Measurements from ENCODE around the gene PFKP.
A peak's percentile ranks its signal among the peaks of the same experiment; 100 is the strongest.
"Not testable (repeated sequence)": the region's sequence is repeated elsewhere in the genome, so short reads cannot be mapped to it uniquely, and the experiment has no call there.

The PFKP gene

GRCh38 chr10:3046981-3047547 lies 20.3 kb upstream of the PFKP start:
- no peak for DNase-seq (ENCODE audit: low spot score)

- no peak for DNase-seq (ENCODE audit: low spot score)
Observed at GRCh38 chr10:3047596-3047995, 19.8 kb upstream of the PFKP start.

GRCh38 chr10:3048119-3049019 lies 19.0 kb upstream of the PFKP start:
- DNase-seq (ENCODE audit: low spot score), result no peak

- DNase-seq (ENCODE audit: low spot score), result no peak
Observed at GRCh38 chr10:3051692-3052091, 15.7 kb upstream of the PFKP start.

GRCh38 chr10:3053155-3053554 lies 14.2 kb upstream of the PFKP start:
- DNase-seq (ENCODE audit: low spot score), result no peak

GRCh38 chr10:3054183-3054850 lies 13.0 kb upstream of the PFKP start:
- DNase-seq (ENCODE audit: low spot score), result no peak

- DNase-seq (ENCODE audit: low spot score), result no peak
Observed at GRCh38 chr10:3054851-3055199, 12.5 kb upstream of the PFKP start.

- no peak for DNase-seq (ENCODE audit: low spot score)
Observed at GRCh38 chr10:3056280-3057037, 10.9 kb upstream of the PFKP start.

GRCh38 chr10:3057946-3058345 lies 9.4 kb upstream of the PFKP start:
- no peak for DNase-seq (ENCODE audit: low spot score)

- DNase-seq (ENCODE audit: low spot score), result no peak
Observed at GRCh38 chr10:3059974-3060373, 7.4 kb upstream of the PFKP start.

GRCh38 chr10:3060481-3060889 lies 6.9 kb upstream of the PFKP start:
- no peak for DNase-seq (ENCODE audit: low spot score)

GRCh38 chr10:3061323-3061898 lies 5.9 kb upstream of the PFKP start:
- DNase-seq (ENCODE audit: low spot score), result not testable (repeated sequence)

- no peak for DNase-seq (ENCODE audit: low spot score)
Observed at GRCh38 chr10:3062502-3063186, 4.7 kb upstream of the PFKP start.

- DNase-seq (ENCODE audit: low spot score), result no peak
Observed at GRCh38 chr10:3064423-3064822, 2.9 kb upstream of the PFKP start.

- no peak for DNase-seq (ENCODE audit: low spot score)
Observed at GRCh38 chr10:3065622-3066021, 1.7 kb upstream of the PFKP start.

- DNase-seq (ENCODE audit: low spot score), result no peak
Observed at GRCh38 chr10:3066317-3067117, 831 bp upstream of the PFKP start.

GRCh38 chr10:3067859-3068179 lies 471 bp downstream of the PFKP start:
- DNase-seq (ENCODE audit: low spot score), result no peak

- DNase-seq (ENCODE audit: low spot score), result peak; percentile 49
Observed at GRCh38 chr10:3068201-3068967, 1.0 kb downstream of the PFKP start.

GRCh38 chr10:3068968-3069737 lies 1.8 kb downstream of the PFKP start:
- peak; percentile 22 for DNase-seq (ENCODE audit: low spot score)
